Loucy (cell line): ENCODE results near the gene STC2.

Experiments used
- H2AFZ ChIP-seq: fragments of 200-600 bp; sonication (generic); 2 replicates; pipeline ENCODE4 v1.6.0; 2016; ENCODE audit warnings: antibody characterized with exemption, mild to moderate bottlenecking, low read length, moderate library complexity
- H3F3A ChIP-seq: fragments of 200-600 bp; 2 replicates; pipeline ENCODE4 v1.6.0; 2016; ENCODE audit warnings: antibody characterized with exemption, low read depth, mild to moderate bottlenecking
- H3K27me3 ChIP-seq: fragments of 200-600 bp; sonication (generic); 2 replicates; pipeline ENCODE4 v1.6.1; 2014; ENCODE audit warnings: low read length, mild to moderate bottlenecking; ENCODE audit not compliant: insufficient read depth, poor library complexity, severe bottlenecking
- H3K36me3 ChIP-seq: fragments of 200-600 bp; sonication (generic); 2 replicates; pipeline ENCODE4 v1.6.1; 2016; ENCODE audit warnings: low read length; ENCODE audit not compliant: insufficient read depth
- H3K4me1 ChIP-seq: fragments of 200-600 bp; sonication (generic); 2 replicates; pipeline ENCODE4 v1.5.1; 2014; ENCODE audit warnings: low read length, mild to moderate bottlenecking; ENCODE audit not compliant: insufficient read depth, poor library complexity, severe bottlenecking
- H3K4me2 ChIP-seq: fragments of 200-600 bp; sonication (generic); 2 replicates; pipeline ENCODE4 v1.6.0; 2014; ENCODE audit warnings: antibody characterized with exemption, low read length, low read depth, mild to moderate bottlenecking; ENCODE audit not compliant: poor library complexity, severe bottlenecking
- H3K4me3 ChIP-seq: fragments of 200-600 bp; sonication (generic); 2 replicates; pipeline ENCODE4 v1.5.1; 2014; ENCODE audit warnings: low read length, mild to moderate bottlenecking, mixed read lengths; ENCODE audit not compliant: poor library complexity, severe bottlenecking
- H3K79me2 ChIP-seq: fragments of 200-600 bp; sonication (generic); 2 replicates; pipeline ENCODE4 v1.6.1; 2014; ENCODE audit warnings: low read length; ENCODE audit not compliant: insufficient read depth
- H3K9ac ChIP-seq: fragments of 200-600 bp; sonication (generic); 2 replicates; pipeline ENCODE4 v1.6.0; 2014; ENCODE audit warnings: mild to moderate bottlenecking, low read depth, low read length, moderate library complexity; ENCODE audit not compliant: poor library complexity, severe bottlenecking
- H3K9me2 ChIP-seq: fragments of 200-600 bp; sonication (generic); replicated peaks from 2 replicates; pipeline ENCODE4 v1.6.1; 2016; ENCODE audit warnings: low read depth, low read length, mixed read lengths
- H3K9me3 ChIP-seq: fragments of 200-600 bp; sonication (generic); 2 replicates; pipeline ENCODE4 v1.6.1; 2014; ENCODE audit warnings: mild to moderate bottlenecking, antibody characterized with exemption, low read length, low read depth; ENCODE audit not compliant: insufficient read depth
- H4K20me1 ChIP-seq: fragments of 200-600 bp; sonication (generic); 2 replicates; pipeline ENCODE4 v1.6.0; 2014; ENCODE audit warnings: antibody characterized with exemption, low read length, mild to moderate bottlenecking; ENCODE audit not compliant: insufficient read depth, poor library complexity, severe bottlenecking
- EZH2phosphoT487 ChIP-seq: fragments of 200-600 bp; IDR thresholded peaks from 2 replicates; pipeline ENCODE4 v1.6.1; 2018; ENCODE audit warnings: antibody characterized with exemption, mild to moderate bottlenecking, moderate library complexity, borderline replicate concordance
- TF ChIP-seq, protein P1 (sequence below): fragments of 200-600 bp; sonication (generic); conservative IDR thresholded peaks from 2 replicates; pipeline ENCODE4 v1.5.1; 2014; ENCODE audit warnings: mild to moderate bottlenecking, antibody characterized with exemption, low read length

Gene STC2

DNA sequence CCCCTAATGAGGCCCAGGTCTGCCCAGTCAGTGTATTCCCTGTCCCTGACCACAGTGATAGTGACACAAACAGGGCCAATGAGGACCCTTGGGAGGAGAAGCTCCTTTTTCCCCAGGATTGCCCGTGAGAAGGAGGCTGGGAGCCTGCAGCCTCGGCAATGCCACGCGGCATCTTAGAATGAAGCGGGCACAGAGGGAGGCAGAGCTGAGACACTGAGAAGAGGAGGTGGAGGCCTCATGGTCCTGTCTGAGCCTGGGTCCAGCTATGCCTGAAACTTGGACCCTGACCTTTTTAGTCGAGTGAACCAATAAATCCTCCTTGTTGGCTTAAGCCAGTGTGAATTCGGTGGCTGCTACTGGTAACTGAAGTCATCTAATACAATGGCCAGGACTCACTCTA lies 28.4 kb downstream of the STC2 start:
- H3K9me3 ChIP-seq, result no peaks in the 10 kb centered on the region
- no peaks in the 10 kb centered on the region for H3K36me3 ChIP-seq
- H3K27me3 ChIP-seq, result no peaks in the 10 kb centered on the region
- H2AFZ ChIP-seq, result no peak overlapping the region
- H3K9ac ChIP-seq, result no peak overlapping the region
- no peak overlapping the region for H3K4me3 ChIP-seq
- TF ChIP-seq, protein P1, sequence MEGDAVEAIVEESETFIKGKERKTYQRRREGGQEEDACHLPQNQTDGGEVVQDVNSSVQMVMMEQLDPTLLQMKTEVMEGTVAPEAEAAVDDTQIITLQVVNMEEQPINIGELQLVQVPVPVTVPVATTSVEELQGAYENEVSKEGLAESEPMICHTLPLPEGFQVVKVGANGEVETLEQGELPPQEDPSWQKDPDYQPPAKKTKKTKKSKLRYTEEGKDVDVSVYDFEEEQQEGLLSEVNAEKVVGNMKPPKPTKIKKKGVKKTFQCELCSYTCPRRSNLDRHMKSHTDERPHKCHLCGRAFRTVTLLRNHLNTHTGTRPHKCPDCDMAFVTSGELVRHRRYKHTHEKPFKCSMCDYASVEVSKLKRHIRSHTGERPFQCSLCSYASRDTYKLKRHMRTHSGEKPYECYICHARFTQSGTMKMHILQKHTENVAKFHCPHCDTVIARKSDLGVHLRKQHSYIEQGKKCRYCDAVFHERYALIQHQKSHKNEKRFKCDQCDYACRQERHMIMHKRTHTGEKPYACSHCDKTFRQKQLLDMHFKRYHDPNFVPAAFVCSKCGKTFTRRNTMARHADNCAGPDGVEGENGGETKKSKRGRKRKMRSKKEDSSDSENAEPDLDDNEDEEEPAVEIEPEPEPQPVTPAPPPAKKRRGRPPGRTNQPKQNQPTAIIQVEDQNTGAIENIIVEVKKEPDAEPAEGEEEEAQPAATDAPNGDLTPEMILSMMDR, result no peak
- TF ChIP-seq EZH2phosphoT487, result no peak
- H3F3A ChIP-seq, result no peaks in the 10 kb centered on the region
- H3K4me2 ChIP-seq, result no peak overlapping the region
- H3K79me2 ChIP-seq, result no peaks in the 10 kb centered on the region
- H3K4me1 ChIP-seq, result no peaks in the 10 kb centered on the region
- no peaks in the 10 kb centered on the region for H4K20me1 ChIP-seq
- H3K9me2 ChIP-seq, result no peaks in the 10 kb centered on the region

DNA sequence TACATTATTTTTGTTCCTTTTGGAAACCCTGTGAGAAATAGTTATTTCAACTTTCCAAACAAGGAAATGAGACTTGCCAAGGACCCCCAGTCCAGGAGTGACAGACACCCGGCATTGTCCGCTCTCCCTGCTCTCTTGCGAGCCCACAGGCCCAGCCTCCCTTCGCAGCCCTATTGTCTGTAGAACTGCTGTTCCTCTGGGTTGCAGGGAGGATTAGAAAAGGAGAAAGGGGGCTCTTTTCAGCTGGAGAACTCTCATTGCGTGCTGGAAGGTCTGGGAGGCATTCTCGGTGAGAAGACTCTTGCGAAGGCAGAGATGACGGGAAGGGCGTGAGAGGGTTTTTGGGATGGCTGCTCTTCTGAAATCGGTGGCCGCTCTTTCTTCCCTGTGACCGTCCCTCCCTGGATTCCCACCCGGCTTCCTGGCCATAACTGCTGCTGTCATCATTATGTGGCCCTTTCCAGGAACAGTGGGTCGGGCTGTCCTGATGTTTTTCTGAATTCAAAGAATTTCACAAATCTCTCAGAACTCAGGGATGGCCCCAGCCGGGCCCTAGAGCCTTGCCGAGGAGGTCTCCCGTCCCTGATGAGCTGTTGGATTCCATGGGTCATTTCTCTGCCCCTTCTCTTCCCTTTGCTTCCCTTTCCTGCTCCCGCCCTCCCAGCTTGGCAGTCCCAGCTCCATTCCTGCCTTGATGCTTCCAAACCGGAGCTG lies 29.8 kb downstream of the STC2 start:
- H2AFZ ChIP-seq, result no peak overlapping the region

DNA sequence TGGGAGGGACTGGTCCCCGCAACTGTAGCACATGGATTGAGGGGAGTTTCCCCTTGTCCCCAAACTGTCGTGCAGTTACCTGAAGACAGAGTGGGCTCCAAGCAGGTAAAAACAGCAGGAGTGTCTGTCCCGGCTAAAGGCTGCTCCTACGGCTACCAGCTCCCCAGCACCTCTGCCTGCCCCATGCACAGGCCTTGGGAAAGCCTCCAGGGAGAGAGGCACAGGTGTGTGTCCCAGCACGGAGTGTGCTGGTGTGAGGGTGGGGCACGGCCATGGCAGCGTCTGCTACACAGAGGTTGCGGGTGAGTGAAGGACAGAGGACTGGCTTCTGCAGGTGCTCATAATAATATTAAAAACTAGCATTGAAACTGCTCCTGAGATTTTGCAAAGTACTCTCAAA lies 30.4 kb downstream of the STC2 start:
- H3K4me1 ChIP-seq, result no peaks in the 10 kb centered on the region
- H3K36me3 ChIP-seq, result no peaks in the 10 kb centered on the region
- H4K20me1 ChIP-seq, result no peaks in the 10 kb centered on the region
- no peak overlapping the region for H3K9ac ChIP-seq
- no peaks in the 10 kb centered on the region for H3K27me3 ChIP-seq
- no peaks in the 10 kb centered on the region for H3F3A ChIP-seq
- TF ChIP-seq, protein P1, result no peak
- no peak for TF ChIP-seq EZH2phosphoT487
- no peak overlapping the region for H3K4me3 ChIP-seq
- no peak overlapping the region for H3K4me2 ChIP-seq
- no peaks in the 10 kb centered on the region for H3K9me3 ChIP-seq
- no peak overlapping the region for H2AFZ ChIP-seq
- H3K79me2 ChIP-seq, result no peaks in the 10 kb centered on the region
- H3K9me2 ChIP-seq, result no peaks in the 10 kb centered on the region

More for the DNA sequence above, 29.8 kb downstream of the STC2 start:
- Histone ChIP-seq H3K9ac (no peak overlapping the region), H3K4me1 (no peaks in the 10 kb centered on the region), H3K79me2 (no peaks in the 10 kb centered on the region), H3K4me3 (no peak overlapping the region), H4K20me1 (no peaks in the 10 kb centered on the region), H3F3A (no peaks in the 10 kb centered on the region), H3K9me3 (no peaks in the 10 kb centered on the region), H3K36me3 (no peaks in the 10 kb centered on the region), H3K27me3 (no peaks in the 10 kb centered on the region), H3K4me2 (no peak overlapping the region), H3K9me2 (no peaks in the 10 kb centered on the region)
- TF ChIP-seq, protein P1, result no peak
